GM19438 (cell line): ENCODE data around the gene FHAD1.

Source experiments
- ATAC-seq: cut with Tn5 transposase; IDR thresholded peaks from one replicate; pipeline ENCODE4 v1.9.1; 2021; ENCODE audit warnings: low read depth; ENCODE audit not compliant: unreplicated experiment

Gene FHAD1

DNA sequence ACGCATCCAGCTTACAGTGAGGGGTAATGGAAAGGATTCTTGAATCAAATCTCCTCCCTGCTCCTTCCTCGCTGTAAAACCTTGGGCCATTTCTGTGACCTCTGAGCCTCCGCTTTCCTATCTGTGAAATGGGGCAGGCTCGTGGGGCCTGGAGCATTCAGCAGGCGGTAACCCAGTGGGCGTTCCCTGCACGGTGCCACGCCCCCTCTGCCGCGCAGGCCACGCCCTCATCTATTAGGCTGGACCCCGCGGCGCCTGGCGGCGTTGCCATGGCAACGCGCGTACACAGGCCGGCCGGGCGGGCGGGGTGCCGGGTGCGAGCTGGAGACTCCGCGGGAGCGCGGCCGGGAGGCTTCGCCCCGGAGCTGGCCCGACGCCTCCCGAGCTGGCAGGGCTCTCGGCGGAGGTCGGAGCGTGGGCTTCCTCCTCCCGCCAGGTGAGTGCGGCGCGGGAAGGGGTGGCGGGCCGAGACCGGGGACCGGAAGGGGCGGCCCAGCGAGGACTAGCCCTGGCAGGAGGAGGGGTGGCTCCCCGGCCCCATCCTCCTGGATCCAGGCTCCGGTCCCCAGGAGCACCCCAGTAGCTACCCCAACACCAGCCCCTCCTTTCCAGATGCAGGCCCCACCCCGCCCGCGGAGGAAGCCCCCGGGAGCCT lies at the start of gene FHAD1:
FHAD1 (plus strand) TSS at position 264 of the 655 bp plus-strand sequence. CDS start 4,562 bp downstream, outside the sequence.
- ATAC-seq = no peak

GRCh38 chr1:15197591-15198447 lies 49.2 kb upstream of the FHAD1 start:
- ATAC-seq = no peak

DNA sequence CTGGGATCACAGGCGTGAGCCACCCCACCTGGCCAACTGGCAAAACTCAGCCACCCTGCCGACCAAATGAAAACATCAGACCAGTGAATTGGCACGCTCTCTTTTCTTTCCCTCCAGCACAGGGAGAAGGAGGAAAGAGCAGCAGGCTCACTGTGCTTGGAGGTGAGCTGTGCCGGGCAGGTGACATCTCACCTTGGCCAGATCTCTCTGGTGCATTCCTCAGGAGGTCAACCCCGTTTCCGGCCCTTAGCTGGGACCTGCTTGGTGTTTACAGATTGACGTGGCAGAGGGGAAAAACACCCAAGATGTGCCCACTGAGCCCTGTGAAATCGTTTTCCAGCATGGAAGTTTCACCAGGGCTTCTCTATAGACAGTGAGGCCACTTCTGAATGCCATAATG lies 48.3 kb upstream of the FHAD1 start:
- ATAC-seq = no peak

- ATAC-seq = no peak
These were observed 45.8 kb upstream of the FHAD1 start for GRCh38 chr1:15201221-15201620.

GRCh38 chr1:15201849-15202551 lies 45.0 kb upstream of the FHAD1 start:
- no peak for ATAC-seq

- no peak for ATAC-seq
These were observed 42.1 kb upstream of the FHAD1 start for GRCh38 chr1:15204931-15205330.

DNA sequence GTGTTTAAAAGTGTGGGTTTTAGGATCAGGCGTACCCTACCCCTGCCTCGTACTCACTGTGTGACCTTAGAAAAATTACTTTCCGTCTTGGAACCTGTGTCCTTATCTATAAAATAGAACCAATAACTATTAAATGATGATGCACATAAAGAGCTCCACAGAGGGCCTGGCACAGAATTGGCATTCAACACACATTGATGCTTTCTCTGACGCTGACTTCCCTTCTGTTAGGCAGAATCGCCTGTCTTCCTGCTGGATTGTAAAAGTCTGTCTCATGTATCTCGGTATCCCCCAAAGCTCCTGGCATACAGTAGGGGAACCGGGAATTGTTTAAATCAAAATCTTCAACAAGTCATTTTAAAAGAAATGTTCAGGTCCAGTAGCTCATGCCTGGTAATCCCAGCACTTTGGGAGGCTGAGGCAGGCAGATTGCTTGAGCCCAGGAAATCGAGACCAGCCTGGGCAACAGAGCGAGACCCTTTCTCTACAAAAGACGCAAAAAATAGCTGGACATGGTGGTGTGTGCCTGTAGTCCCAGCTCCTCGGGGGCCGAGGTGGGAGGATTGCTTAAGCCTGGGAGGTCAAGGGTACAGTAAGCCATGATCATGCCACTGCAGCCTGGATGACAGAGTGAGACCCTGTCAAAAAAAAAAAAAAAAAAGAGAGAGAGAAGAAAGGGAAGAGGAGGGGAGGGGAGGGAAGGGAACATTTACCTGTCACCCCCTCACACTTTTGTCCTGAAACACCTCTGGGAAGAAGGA lies 41.3 kb upstream of the FHAD1 start:
- ATAC-seq = no peak

DNA sequence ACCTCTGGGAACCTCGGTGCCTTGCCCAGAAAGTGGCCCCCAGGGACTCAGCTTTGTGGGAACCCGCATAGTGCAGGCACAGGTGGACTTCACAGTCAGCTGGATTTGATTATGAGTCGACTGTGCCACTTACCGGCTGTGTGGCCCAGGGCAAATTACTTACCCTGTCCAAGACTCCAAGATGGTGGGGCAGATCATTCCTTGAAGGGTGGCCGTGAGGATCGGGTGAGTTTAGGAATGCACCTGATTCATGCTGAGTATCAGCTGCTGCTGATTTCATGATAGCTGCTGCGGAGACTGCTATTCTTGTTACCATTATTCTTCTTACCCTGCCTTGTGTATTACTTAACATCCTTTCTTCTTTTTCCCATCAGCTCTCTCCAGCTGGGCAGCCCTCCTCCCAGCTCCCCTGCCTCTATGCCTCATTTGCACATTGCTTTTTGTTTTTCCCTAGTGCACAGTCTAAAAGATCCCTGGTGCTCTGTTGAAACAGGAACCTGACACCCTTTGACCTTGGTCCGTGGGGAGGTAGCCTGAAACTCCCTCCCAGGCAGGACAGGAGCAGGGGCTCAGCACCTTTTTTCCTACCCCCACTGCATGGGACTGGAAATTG lies 40.5 kb upstream of the FHAD1 start:
- ATAC-seq = no peak

DNA sequence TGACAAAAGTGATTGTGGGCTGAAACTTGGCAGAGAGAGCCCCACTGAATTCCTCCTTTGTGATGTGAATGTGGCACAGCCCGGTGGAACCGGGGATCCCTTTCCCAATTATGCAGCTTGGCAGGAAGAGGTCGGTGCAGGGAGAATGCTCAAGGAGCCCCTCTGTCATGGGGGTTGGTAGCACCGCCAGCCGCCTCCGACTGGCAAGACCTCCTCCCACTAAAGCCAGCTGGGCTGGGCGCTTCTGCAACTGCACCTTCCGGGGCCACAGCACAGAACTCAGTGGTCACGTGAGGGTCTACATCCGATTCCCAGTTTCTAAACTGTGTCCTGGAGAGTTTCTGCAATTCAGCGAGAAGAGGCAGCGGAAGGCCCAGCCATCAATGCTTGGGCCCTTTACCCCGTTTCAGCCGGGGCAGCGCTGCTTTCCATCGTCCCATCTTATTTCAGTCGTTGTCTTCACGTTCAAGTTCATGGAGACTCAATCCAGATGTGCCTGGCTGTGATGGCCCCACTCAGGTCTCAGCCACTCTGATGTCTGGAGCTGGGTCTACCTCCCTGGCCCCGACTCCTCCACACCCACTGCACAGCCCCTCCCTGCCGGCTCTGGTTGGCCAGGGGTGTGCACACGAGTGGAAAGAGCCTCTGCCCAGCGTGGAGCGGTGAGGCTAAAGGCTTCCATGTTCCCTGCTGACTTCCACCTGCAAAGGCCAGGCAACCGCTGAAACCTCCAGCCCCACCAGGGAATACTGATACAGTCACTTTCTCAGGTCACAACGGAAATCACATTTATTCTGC lies 39.8 kb upstream of the FHAD1 start:
- ATAC-seq = no peak

DNA sequence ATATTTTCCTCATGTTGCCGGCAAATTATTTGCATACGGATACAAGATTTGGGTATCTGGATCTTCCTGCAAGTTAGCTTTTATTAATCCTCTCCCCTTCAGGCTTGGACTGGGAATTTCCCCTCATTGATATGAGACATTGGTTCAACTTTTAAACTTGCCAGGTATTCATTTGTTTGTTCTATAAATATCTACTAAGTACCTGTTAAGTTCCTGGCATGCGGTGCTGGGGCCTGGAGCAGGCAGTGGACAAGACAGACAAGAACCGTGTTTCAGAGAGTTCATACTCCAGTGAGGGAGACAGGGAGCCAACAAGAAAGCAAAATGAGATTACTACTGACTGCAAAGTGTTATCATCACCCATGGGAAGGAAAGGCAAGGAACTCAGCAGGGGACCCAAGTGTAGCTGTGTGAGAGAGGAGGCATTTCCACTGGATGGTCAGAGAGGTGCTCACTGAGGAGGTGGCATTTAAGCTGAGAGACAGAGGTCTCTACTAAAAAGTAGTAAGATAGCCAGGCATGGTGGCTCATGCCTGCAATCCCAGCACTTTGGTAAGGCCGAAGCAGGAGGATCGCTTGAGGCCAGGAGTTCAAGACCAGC lies 39.1 kb upstream of the FHAD1 start:
- ATAC-seq = no peak

DNA sequence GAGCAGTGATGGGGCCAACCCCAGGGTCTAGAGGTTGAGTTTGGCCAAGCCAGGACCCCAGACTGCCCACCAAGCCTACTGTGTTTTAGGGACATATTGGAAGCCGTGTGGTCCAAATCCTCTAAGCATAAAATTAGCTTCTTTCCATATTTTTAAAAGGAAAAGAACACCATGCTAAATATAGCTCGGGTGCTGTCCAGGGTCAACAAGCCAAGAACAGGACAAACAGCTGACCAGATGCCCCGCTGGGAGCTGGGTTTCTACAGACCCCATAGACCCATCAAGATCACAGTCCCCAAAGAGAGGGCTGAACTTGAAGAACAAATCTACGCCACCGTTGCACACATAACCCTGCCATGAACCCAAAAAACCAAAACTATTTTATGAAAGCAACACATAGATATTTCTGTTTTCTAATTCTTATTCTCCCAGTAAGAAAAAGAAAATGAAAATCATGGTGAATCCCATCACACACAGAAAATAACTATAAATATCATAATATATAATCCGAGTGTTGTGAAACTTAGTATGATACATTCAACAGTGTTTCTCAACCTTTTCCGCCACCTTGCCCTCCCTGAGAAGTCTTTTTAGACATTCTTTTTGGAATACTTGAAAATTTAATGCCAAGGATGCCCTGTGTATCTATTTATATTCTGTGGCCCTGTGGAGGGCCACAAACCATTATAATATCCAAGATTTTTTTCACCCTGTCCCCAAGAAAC lies 36.2 kb upstream of the FHAD1 start:
- no peak for ATAC-seq

DNA sequence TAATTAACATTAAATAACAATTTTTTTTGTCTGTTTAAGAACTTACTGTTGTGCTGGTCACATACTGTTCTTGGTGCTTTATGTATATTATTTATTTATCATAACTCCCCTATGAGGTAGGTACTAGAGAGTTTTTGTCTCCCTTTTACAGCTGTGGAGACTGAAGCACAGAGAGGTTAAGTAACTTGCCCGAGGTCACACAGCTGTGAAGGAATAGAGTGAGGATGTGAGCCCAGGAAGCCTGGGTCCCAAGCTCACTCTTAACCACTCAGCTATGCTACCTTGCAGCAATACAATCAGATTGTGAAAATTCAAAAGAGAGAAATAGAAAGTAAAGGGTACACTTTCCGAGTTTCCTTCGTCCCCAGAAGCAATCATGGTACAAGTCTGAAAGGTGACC lies 35.6 kb upstream of the FHAD1 start:
- no peak for ATAC-seq

GRCh38 chr1:15212216-15212953 lies 34.6 kb upstream of the FHAD1 start:
- ATAC-seq = no peak

DNA sequence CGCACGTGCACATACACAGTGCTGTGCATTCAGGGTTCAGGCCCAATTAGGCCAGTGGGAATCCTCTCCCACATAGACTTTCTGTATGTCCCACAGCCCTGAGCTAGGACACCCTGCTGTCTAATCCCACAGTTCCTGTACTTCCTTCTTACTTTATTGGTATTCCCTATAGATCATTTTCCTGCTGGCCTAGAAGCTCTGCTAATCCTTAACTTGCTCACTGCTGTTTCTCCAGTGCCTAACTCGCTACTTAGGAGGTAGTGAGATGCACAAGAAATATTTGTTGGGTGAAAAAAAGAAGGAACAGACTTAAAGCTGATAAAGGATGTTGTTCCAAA lies 34.1 kb upstream of the FHAD1 start:
- no peak for ATAC-seq

- no peak for ATAC-seq
These were observed 33.6 kb upstream of the FHAD1 start for GRCh38 chr1:15213341-15213821.

DNA sequence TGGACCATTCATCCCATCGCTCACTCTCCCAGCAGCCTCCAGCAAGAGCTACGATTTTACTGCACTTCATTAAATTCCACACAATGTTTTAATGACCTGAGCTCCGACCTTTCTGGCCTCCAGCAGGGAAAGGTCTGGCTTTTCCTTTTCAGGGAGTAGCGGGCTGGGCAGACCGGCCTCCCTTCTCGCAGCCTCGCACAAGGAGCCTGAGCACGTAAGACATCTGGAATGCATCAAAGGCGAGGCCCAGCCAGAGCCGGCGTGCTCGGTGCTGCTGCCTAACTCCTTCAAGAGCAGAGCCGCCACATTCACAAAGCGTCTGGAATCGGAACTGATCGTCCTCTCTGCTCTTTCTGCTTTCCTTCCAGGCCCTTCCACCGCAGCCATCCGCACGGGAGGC lies 32.5 kb upstream of the FHAD1 start:
- no peak for ATAC-seq

- no peak for ATAC-seq
These were observed 31.9 kb upstream of the FHAD1 start for GRCh38 chr1:15215116-15215515.

DNA sequence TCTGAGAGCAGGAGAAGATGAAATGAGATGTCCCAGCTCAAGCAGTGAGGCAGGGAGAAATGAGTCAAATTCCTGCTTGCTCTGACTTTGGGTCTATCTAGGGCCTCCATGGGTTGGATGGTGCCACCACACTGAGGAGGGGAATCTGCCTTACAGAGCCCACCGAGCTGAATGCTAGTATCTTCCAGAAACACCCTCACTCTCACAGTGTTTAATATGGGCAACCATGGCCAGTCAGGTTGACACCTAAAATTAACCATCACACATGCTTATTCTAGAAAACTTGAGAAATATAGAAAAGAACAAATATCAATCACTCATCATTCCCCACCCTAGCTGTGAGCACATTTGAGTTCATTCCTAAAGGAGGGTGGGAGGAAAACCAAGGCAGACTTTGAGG lies 29.4 kb upstream of the FHAD1 start:
- no peak for ATAC-seq
